Stimulated activated CD4-positive, alpha-beta T cell treated with anti-CD3 and anti-CD28 coated beads, Interleukin-1b, Interleukin-23, amount 100 ng/mL, for 24 hours (primary cell): Measurements from ENCODE around the gene HMGXB4.

ENCODE experiments used
- DNase-seq, 4 experiments: peaks; one replicate each; pipeline ENCODE4 v3.0.0-alpha.2; 2020; ENCODE audit warnings: low read depth in 4 of 4, low spot score in 1 of 4

The HMGXB4 gene

GRCh38 chr22:35308480-35309021 lies 51.3 kb downstream of the HMGXB4 start:
- no peak for DNase-seq

- DNase-seq = no peak
These were observed 53.6 kb downstream of the HMGXB4 start for GRCh38 chr22:35310556-35311550.

GRCh38 chr22:35311551-35311999 lies 54.3 kb downstream of the HMGXB4 start:
- DNase-seq = no peak

GRCh38 chr22:35312198-35313059 lies 55.1 kb downstream of the HMGXB4 start:
- no peak for DNase-seq

- DNase-seq = no peak
These were observed 56.2 kb downstream of the HMGXB4 start for GRCh38 chr22:35313311-35314121.

GRCh38 chr22:35314161-35314942 lies 57.1 kb downstream of the HMGXB4 start:
- no peak for DNase-seq

GRCh38 chr22:35315141-35315854 lies 58.0 kb downstream of the HMGXB4 start:
- no peak for DNase-seq

- DNase-seq = no peak
These were observed 58.8 kb downstream of the HMGXB4 start for GRCh38 chr22:35315855-35316745.

GRCh38 chr22:35316751-35317150 lies 59.5 kb downstream of the HMGXB4 start:
- DNase-seq = no peak

GRCh38 chr22:35317680-35318290 lies 60.5 kb downstream of the HMGXB4 start:
- no peak for DNase-seq

- no peak for DNase-seq
These were observed 61.3 kb downstream of the HMGXB4 start for GRCh38 chr22:35318346-35319215.

- no peak for DNase-seq
These were observed 62.1 kb downstream of the HMGXB4 start for GRCh38 chr22:35319244-35319985.

GRCh38 chr22:35322126-35322525 lies 64.8 kb downstream of the HMGXB4 start:
- DNase-seq = no peak

GRCh38 chr22:35322893-35323292 lies 65.6 kb downstream of the HMGXB4 start:
- no peak for DNase-seq

GRCh38 chr22:35323305-35323704 lies 66.0 kb downstream of the HMGXB4 start:
- DNase-seq = no peak

- no peak for DNase-seq
These were observed 66.8 kb downstream of the HMGXB4 start for GRCh38 chr22:35324067-35324466.
